Measurements from ENCODE around the gene JUND.

DNA sequence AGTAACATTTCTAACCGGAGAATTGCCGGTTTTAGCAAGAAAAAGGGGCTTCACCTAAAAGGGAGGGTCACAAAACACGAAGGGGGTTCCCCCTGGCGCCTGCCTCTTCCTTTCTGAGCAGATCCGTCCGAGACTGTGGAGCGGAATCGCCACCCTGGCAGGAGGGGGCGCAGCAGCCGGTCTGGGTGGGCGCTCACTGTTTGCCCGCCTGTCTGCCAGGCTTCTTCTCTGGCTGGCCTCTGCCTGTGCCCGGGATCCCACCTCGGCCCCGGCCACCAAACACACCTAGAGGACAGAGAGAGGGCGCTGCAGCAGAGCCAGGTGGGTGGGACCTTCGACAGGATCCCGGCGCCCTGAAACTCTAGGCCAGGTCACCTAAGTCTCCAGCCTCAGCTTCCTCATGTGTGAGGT, 25.9 kb upstream of the JUND start:
- TF ChIP-seq, protein P1, sequence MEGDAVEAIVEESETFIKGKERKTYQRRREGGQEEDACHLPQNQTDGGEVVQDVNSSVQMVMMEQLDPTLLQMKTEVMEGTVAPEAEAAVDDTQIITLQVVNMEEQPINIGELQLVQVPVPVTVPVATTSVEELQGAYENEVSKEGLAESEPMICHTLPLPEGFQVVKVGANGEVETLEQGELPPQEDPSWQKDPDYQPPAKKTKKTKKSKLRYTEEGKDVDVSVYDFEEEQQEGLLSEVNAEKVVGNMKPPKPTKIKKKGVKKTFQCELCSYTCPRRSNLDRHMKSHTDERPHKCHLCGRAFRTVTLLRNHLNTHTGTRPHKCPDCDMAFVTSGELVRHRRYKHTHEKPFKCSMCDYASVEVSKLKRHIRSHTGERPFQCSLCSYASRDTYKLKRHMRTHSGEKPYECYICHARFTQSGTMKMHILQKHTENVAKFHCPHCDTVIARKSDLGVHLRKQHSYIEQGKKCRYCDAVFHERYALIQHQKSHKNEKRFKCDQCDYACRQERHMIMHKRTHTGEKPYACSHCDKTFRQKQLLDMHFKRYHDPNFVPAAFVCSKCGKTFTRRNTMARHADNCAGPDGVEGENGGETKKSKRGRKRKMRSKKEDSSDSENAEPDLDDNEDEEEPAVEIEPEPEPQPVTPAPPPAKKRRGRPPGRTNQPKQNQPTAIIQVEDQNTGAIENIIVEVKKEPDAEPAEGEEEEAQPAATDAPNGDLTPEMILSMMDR (IDR thresholded peaks at IDR 0.05 in 2 of 3, conservative IDR thresholded peaks at IDR 0.05 in 1 of 3; ENCODE audit: borderline replicate concordance in 1 of 3, insufficient read depth in 1 of 3, low read depth in 2 of 3, low read length in 2 of 3), result no peak
- TF ChIP-seq EZH2 (IDR thresholded peaks at IDR 0.05), result no peak
- no peak for TF ChIP-seq MAX (IDR thresholded peaks at IDR 0.05)

Data from HCT116 (cell line).